Kidney glomerular epithelial cell (primary cell): ENCODE measurements around the gene RRAS2.

Experiments used
- DNase-seq: peaks from one replicate; lab custom pipeline; 2025; lab: John Stamatoyannopoulos, UW

The RRAS2 gene

DNA sequence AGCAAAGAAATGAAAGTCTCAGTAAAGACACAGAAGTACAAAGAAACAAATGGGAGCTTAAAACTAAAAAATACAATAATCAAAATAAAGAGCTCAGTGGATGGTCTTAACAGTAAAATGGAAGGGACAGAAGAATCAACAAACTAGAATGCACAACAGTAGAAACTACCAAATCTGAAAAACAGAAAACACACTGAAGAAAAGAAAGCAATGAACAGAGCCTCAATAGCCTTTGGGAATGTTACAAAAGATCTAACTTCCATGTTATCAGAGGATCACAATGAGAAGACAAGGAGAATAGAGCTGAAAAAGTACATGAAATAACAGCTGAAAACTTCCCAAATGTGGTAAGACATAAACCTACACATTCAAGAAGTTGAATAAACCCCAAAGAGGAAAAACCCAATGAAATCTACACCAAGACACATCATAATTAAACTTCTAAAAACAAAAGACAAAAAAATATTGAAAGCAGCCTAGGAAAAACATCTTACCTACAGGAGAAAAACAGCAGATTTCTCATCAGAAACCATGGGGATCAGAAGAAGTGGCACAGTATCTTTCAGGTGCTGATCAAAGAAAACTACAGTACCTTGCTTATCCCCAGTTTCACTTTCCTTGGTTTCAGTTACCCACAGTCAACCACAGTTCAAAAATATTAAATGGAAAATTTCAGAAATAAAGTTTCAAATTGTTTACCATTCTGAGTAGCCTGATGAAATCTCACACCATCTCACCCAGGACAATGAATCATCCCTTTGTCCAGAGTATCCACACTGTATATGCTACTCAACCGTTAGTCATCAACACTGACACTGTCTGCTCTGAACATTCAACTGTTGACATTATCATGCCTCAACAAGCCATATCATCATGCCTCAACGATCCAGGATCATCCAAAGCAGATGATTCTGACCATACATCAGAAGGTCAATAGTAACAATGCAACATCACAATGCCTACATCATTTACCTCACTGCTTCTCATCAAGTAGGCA is 22.2 kb downstream of the RRAS2 start:
- peak; percentile 90 for DNase-seq

DNA sequence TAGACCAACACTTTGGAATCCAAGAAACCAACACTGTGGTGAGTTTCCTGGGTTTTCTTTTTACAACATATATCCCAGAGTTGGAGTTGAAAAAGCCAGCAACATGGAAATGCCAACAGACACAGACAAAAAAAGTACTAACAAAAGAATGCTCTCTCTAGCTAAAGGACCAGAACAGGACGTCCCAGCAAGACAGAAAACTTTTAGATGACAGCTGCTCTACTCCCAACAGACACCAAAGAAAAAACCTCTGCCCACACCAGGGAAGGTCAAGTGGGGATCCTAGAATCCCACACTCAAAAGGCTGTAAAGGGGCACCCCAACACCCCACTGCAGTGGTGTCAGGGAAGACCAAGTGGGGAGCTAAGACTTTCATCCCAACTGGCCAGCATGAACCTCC is 23.3 kb downstream of the RRAS2 start:
- DNase-seq: no peak

DNA sequence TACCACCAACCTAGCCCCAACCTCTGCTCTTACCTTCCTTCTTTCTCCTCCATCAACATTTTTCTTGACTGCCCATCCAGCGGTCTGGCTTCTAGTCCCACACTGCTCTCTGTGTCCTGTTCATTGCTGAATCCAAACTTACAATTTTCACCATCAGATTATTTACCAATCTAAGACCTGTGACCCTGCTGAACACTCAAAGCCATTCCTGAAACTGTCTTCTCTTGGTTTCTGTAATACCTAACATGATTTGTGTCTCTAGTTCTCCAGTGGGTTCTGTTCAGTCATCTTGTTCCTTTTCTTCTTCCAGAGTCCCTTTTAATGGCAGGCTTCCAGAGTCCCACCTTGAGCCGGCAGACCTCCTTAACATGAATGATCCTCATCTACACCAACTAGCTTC is 24.1 kb downstream of the RRAS2 start:
- no peak for DNase-seq

DNA sequence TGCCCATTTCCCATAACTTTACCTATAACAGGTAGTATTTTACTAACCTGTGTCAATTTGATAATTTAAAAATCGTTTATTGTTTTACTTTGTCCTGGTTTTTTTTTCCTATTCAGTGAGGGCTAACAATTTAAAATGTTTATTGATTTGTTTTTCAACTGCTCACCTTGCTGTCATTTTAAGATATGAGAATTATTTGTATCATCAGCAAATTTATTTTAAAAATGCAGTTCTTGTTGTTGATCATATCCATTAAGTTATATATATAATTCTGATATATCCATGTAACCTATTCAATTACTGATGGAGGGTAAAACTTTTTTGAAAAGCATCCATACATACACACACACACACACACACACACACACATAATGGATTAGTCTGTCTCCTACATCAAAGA is 24.8 kb downstream of the RRAS2 start:
- DNase-seq: no peak

- no peak for DNase-seq
Observed at GRCh38 chr11:14331476-14332136, 27.4 kb downstream of the RRAS2 start.

- DNase-seq: no peak
Observed at GRCh38 chr11:14330881-14331280, 28.1 kb downstream of the RRAS2 start.

GRCh38 chr11:14329702-14330101 is 29.3 kb downstream of the RRAS2 start:
- no peak for DNase-seq

- no peak for DNase-seq
Observed at GRCh38 chr11:14327116-14327515, 31.9 kb downstream of the RRAS2 start.

GRCh38 chr11:14323118-14323676 is 35.8 kb downstream of the RRAS2 start:
- DNase-seq: no peak

- no peak for DNase-seq
Observed at GRCh38 chr11:14322510-14322909, 36.5 kb downstream of the RRAS2 start.

- no peak for DNase-seq
Observed at GRCh38 chr11:14320020-14320419, 39.0 kb downstream of the RRAS2 start.

DNA sequence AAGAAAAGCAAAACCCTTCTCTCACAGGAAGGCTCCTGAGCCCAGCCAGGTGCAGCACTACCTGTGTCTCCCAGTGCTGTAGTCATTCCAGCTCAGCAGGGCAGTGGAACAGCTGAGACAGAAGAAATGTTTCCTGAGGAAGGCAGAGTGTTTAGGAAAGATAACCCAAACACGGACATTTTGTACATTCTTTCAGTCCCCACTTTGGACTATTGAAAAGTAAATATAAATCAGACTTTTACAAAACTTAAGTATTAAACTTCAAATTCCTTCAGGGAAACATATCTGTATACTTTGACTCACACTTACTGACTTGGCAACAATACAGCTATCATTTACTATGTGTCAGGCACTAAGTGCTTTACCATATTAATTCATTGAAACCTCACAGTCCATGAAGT is 40.4 kb downstream of the RRAS2 start:
- DNase-seq: no peak

DNA sequence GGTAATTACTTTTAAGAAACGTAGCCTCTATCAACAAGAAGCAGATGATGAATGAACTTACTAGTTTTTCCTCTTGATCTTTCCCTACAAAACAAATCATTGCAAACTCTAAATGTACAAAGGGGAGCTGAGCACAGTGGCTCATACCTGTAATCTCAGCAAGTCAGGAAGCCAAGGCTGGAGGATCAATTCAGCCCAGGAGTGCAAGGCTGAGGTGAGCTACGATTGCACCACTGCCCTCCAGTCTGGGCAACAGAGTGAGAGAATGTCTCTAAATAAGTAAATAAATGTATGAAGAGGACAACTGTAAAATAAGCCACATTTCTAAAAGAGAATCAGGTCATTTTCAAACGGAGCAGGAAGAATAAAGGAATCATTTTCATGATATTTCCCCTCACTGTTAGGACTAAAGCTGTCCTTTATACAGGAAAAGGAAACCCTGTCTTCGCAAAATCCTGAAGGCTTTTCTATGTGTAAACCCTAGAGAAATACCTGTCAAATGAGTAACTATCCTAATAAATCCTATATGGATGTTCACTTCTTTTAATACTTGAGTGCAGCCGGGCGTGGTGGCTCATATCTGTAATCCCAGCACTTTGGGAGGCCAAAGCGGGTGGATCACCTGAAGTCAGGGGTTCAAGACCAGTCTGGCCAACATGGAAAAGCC is 41.2 kb downstream of the RRAS2 start:
- no peak for DNase-seq

- DNase-seq: no peak
Observed at GRCh38 chr11:14315130-14315529, 43.9 kb downstream of the RRAS2 start.

GRCh38 chr11:14314127-14314526 is 44.9 kb downstream of the RRAS2 start:
- DNase-seq: no peak

GRCh38 chr11:14312736-14313438 is 46.1 kb downstream of the RRAS2 start:
- DNase-seq: no peak

- DNase-seq: no peak
Observed at GRCh38 chr11:14310679-14311078, 48.3 kb downstream of the RRAS2 start.

DNA sequence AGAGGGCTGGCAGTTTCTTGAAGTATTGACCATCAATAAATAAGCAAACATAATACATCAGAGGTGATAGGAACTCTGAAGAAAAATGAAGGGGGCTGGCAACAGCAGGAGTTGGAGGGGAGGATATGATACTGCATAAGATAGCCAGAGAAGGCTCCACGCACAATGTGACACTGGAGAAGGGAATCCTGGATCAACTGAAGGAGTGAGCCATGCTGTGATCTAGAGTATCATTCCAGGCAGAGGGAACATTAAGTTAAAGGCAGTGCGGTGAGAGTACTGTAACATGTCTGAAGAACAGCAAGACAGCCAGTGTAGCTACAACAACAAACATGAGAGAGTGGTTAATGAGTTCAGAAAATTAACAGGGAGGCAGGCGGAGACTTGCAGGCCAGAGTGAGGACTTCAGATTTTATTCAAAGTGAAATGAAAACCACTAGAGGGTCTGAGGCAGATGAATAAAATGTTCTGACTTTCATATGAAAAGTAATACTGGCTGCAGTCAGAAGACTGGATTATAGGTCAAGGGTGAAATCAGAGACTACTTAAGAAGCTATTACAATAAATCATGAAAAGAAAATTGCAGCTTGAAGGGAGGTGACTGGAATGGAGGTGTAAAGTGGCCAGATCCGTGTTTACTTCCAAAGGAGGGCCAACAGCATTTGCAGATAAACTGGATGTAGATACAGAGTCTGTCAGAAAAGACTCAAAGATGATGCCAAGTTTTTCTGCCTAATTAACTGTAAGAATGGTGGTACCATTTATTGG is 49.4 kb downstream of the RRAS2 start:
- DNase-seq: no peak

DNA sequence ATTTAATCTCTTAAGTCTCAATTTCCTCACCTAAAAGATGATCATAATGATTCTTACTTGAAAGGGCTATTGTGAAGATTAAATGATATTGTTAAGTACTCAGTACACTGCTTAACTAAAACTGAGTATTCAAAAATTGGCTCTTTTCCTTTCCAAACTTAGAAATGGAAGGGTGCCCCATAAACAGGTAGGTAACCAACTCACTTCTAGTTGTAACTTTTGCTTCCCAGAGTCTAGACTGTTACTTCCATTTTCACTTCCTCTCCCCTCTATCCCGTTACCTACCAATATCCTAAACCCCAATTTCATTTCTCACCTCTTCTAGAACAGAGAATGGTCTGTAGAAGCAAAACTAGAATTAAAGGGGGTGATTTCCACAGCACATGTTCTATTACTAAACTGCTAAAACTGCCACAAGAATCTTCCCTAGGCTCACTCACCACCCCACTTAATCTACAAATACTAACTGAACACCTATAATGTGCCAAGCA is 50.0 kb downstream of the RRAS2 start:
- no peak for DNase-seq

DNA sequence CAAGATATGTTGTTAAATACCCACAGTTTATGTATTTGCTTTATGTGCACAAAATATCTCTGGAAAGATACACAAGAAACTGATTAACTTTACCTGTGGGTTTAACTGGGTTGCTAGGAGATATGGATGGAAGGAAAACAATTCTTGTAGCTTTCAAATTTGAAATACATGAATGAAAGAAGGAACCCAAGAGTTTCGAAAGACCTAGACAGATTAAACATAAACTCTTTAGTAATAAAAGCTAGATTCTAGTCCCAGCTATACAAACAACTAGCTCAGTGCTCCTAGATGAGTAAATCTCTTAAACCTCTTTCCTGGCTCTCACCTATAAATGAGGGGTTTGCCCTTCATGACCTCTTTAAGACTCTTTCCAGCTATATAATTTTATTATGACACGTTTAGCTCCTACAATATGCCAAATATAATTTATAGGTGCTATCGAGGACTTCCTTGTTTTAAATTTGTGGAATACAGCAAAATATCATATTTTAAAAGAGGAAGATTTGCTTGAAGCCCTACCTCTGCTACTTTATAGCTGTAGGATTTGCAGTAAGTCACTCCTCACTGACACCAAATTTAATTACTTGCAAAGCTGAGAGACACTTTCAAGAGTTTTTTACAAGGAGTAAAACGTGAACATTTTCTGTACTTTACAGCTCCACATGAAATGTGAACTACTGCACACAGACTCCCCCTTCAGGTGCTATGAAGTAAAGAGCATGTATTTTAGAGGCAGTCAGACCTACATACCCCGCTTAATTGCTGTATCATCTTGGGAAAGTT is 50.7 kb downstream of the RRAS2 start:
- peak; percentile 58 for DNase-seq
